ENCODE measurements around the gene RAB33B.
"Not testable (repeated sequence)": the region's sequence is repeated elsewhere in the genome, so short reads cannot be mapped to it uniquely, and the experiment has no call there.

The RAB33B gene

GRCh38 chr4:139460565-139460964 is 6.6 kb downstream of the RAB33B start:
- no peak for DNase-seq (ENCODE audit: low read depth, low spot score)
- no peak overlapping the region for H3K27ac ChIP-seq

DNA sequence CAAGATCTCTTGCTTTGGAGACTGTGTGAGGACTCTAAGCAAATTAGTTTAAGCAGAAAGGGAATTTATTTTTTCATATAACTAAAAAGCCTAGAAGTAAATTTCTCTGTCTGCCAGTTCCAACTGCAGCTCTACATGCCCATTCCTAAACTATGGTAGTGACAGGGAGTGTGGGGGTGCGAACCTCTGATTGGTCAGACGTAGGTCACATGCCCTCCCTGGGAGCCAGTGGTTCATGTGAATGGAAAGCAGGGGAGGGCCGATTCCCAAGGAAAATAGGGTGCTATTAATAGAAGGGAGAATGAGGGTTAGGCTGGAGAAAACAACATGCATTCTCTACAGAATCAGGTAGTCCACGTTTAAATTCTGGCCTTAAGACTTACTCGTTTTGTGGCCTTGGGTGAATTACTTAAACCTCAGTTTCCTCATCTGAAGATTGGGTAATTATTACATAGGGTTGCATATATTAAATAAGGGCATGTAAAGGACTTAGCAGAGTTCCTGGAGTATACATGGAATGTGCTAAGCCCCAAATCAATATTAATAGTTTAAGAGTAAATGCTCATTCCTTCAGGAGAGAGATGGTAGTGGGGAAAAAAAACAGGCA is 7.2 kb downstream of the RAB33B start:
- DNase-seq (ENCODE audit: low read depth, low spot score), result no peak
- H3K27ac ChIP-seq, result no peak overlapping the region

- not testable (repeated sequence) for DNase-seq (ENCODE audit: low read depth, low spot score); H3K27ac ChIP-seq
Measured at GRCh38 chr4:139464512-139464911, 10.6 kb downstream of the RAB33B start.

DNA sequence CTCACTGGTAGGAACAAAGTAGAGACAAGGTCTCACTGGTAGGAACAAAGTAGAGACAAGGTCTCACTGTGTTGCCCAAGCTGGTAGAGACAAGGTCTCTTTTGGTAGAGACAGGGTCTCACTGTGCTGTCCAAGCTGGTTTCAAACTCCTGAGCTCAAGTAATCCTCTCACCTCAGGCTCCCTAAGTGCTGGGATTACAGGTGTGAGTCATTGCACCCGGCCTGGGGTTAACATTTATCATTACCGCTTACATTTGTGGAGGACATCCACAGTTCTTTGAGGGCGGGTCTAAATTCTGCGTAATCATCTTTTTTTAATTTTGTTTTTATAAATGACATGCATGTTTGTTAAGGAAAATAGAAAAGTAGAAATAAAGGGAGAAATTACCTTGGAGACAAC is 12.0 kb downstream of the RAB33B start:
- no peak overlapping the region for H3K27ac ChIP-seq
- DNase-seq (ENCODE audit: low read depth, low spot score), result no peak

- not testable (repeated sequence) for DNase-seq (ENCODE audit: low read depth, low spot score); H3K27ac ChIP-seq
Measured at GRCh38 chr4:139468756-139469155, 14.8 kb downstream of the RAB33B start.

DNA sequence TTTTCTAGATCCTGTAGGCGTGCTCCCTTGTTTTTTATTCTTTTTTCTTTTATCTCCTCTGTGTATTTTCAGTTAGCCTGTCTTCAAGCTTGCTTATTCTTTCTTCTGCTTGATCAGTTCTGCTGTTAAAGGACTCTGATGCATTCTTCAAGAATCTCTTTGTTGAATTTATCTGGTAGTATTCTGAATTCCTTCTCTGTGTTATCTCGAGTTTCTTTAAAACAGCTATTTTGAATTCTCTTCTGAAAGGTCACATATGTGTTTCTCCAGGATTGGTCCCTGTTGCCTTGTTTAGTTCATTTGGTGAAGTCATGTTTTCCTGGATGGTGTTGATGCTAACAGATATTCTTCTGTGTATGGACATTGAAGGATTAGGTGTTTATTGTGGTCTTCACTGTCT is 15.3 kb downstream of the RAB33B start:
- DNase-seq (ENCODE audit: low read depth, low spot score), result no peak
- H3K27ac ChIP-seq, result no peak overlapping the region

DNA sequence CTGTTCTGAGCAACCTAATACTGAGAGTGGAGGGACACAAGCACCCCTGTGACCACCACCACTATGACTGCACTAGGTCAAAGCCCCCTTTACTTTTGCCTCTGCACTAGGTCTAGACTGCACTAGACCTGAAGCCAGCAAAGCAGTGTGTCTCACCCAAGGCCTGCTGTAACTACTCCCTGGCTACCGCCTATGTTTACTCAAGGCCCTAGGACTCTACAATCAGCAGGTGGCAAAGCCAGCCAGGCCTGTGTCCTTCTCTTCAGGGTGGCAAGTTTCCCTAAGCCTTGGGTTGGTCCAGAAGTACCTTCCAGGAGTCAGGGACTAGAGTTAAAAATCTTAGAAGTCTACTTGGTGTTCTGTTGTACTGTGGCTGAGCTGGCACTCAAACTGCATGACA is 15.9 kb downstream of the RAB33B start:
- DNase-seq (ENCODE audit: low read depth, low spot score), result no peak
- H3K27ac ChIP-seq, result no peak overlapping the region

DNA sequence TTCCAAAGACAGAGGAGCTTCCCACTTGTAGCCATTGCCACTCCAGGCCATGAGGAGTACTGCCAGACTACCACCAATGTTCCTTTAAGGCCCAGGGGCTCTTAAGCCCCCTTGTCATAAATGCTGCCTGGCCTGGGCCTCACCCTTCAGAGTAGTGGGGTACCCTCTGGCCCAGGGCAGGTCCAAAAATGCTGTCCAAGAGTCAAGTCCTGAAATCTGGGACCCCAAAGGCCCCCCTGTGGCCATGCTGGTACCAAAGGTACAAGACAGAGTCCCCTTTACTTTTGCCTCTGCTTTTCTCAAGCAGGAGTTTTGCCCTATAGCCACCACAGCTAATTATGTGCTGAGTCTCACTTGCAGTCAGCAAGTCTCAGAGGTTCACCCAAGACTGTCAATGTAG is 16.4 kb downstream of the RAB33B start:
- DNase-seq (ENCODE audit: low read depth, low spot score), result no peak
- H3K27ac ChIP-seq, result no peak overlapping the region

- no peak for DNase-seq (ENCODE audit: low read depth, low spot score)
- H3K27ac ChIP-seq, result no peak overlapping the region
Measured at GRCh38 chr4:139470997-139471665, 17.2 kb downstream of the RAB33B start.

- no peak overlapping the region for H3K27ac ChIP-seq
- no peak for DNase-seq (ENCODE audit: low read depth, low spot score)
Measured at GRCh38 chr4:139472852-139473251, 18.9 kb downstream of the RAB33B start.

DNA sequence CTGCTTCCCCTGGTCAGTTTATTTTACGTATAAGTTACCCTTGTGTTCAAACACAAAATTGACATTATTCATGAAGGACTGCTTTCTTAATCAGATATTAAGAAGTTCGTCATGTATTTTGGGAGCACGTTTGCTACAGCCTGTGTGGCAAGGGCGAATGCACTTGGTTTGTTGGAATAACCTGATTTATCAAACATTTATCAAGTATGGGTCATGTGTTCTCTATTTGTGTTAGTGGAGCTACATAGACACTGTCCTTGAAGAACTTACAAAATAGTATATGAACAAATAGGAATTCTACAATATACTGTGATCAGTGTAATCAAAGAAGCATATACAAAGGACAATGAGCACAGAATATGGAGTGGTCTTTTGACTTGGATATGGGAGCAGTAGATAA is 22.4 kb downstream of the RAB33B start:
- no peak for DNase-seq (ENCODE audit: low read depth, low spot score)
- no peak overlapping the region for H3K27ac ChIP-seq

DNA sequence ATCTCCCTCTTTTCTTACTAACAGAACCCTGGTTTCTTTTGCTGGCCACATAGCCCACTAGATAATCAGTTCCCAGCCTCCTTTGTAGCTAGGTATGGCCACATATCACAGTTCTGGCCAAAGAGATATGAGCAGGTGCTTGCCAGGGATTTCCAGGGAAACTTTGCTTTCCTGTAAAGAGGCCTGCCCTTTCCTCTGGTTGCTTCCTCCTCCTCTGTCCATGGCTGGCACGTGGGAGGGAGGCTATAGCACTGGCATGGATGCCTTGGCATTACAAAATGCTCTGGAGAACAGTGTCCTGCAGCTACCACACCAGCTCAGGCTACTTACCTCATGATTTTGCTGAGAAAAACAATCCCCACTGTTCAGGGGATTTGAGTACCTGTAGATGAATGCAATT is 27.5 kb downstream of the RAB33B start:
- no peak for DNase-seq (ENCODE audit: low read depth, low spot score)

DNA sequence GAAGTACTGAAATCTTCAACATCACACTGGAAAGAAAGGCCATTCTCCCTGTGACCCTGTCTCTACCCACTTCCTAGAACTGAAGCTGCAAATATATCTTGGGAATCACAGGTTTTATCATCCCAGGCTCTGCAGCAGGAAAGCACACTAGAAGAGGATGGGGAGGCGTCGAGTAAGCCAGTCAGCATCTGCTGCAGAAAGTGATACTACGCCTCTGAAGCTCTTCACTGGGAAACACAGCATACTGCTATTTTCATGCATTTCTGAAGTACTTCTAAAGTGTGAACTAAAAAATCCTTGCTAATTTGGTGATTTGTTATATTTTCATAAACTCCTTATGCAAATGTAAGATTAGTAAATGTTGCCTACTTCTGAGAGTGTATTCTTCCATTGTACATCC is 29.1 kb downstream of the RAB33B start:
- H3K27ac ChIP-seq, result no peak overlapping the region
- no peak for DNase-seq (ENCODE audit: low read depth, low spot score)

More for the DNA sequence above, 27.5 kb downstream of the RAB33B start:
- H3K27ac ChIP-seq, result no peak overlapping the region

GRCh38 chr4:139484783-139485311 is 30.9 kb downstream of the RAB33B start:
- DNase-seq (ENCODE audit: low read depth, low spot score), result no peak

DNA sequence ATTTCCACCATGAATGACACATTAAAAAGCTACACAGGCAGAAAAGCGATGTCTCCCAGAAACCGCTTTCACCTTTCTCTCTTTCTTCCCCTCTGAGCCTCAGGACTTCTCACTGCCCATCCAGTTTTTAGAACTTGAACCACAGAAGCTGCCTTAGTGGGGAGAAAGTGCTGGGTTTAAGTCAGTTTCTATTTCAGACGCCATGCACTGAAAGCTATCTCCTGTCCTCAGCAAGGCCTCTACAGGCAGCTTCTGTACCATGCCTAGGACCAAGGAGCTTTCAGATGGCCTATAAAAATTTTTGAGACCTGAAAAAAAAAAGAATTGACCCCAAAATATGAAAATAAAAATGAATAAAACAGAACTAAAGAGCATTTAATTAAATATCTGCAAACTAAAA is 34.5 kb downstream of the RAB33B start:
- DNase-seq (ENCODE audit: low read depth, low spot score), result no peak
- no peak overlapping the region for H3K27ac ChIP-seq

More at GRCh38 chr4:139484783-139485311, 30.9 kb downstream of the RAB33B start:
- H3K27ac ChIP-seq, result no peak overlapping the region

GRCh38 chr4:139489638-139490037 is 35.7 kb downstream of the RAB33B start:
- no peak overlapping the region for H3K27ac ChIP-seq
- DNase-seq (ENCODE audit: low read depth, low spot score), result no peak

DNA sequence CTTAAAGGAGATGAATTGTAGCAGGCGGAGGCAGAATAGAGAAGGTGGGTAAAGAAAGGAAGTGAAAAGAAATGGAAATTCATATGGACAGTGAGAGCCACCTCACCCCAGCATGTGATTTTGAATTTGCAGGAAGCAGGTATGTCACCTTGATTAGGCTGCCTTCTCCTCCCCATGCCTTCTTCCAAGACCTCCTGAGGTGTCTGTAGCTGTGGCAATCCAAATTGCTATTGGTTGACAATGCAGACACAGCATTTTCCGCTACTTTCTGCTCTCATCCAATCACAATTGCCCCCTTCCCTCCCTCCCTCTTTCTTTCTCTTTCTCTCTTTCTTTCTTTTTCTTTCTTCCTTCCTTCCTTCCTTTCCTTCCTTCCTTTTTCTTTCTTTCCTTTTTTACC is 38.5 kb downstream of the RAB33B start:
- no peak overlapping the region for H3K27ac ChIP-seq
- DNase-seq (ENCODE audit: low read depth, low spot score), result no peak

GRCh38 chr4:139493176-139493575 is 39.3 kb downstream of the RAB33B start:
- DNase-seq (ENCODE audit: low read depth, low spot score), result no peak
- no peak overlapping the region for H3K27ac ChIP-seq

DNA sequence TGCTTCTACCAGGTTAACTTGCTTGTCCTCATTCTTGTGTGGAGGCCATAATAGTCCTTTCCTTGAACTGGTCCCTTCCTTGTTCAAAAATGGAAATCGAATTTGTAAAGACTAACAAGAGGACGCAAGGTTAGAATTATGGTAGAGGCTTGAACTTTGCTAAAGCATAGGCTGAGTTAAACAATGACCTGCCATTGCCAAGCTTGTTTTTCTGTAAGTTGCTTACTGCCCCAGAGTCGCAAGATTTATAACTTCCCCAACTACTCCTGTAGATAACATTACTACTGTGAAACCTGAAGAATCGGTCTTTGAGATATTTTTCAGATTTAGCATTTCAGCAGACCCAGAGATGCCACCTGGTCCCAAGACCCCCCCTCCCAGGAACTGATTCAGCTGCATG is 45.3 kb downstream of the RAB33B start:
- DNase-seq (ENCODE audit: low read depth, low spot score), result no peak
- no peak overlapping the region for H3K27ac ChIP-seq

DNA sequence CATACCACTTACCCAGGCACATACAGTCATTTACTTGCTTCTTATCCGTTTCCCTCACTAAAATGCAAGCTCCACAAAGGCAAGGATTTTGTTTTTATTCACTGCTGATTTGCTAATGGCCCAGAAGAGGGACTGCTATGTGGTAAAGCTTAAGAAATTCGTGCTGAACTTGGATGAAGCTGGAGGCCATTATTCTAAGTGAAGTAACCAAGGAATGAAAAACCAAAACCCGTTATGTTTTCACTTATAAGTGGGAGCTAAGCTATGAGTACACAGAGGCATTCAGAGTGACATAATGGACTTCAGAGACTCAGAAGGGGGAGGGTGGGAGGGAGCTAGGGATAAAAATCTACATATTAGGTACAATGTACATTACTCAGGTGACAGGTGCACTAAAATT is 47.2 kb downstream of the RAB33B start:
- no peak overlapping the region for H3K27ac ChIP-seq
- no peak for DNase-seq (ENCODE audit: low read depth, low spot score)

DNA sequence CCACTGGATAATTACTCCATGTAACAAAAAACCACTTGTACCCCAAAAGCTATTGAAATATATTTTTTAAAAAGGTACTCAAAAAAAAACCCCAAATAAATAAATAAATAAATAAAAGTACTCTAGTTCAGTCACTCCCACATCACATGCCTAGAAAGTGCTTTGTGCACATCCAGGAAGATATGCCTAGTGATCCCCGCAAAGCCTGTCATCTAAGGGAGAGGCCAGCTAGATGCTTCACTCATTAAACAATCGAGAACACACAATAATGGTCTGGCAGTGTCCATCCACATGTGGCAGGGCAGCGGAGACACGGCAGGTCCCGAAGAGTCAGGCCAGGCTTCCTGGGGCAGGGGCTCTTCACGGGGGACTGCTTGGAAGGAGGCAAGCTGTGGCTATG is 47.6 kb downstream of the RAB33B start:
- DNase-seq (ENCODE audit: low read depth, low spot score), result no peak

More for the DNA sequence above, 47.6 kb downstream of the RAB33B start:
- no peak overlapping the region for H3K27ac ChIP-seq

Measured in epithelial cell of prostate (primary cell).